HG03159 (cell line): ENCODE data around the gene NOSTRIN.
"Not testable (repeated sequence)": the region's sequence is repeated elsewhere in the genome, so short reads cannot be mapped to it uniquely, and the experiment has no call there.

Experiments
- ATAC-seq: cut with Tn5 transposase; IDR thresholded peaks from one replicate; pipeline ENCODE4 v1.9.1; 2021; ENCODE audit warnings: mild to moderate bottlenecking, moderate library complexity; ENCODE audit not compliant: unreplicated experiment

Gene NOSTRIN

GRCh38 chr2:168870824-168871223, 68.4 kb downstream of the NOSTRIN start:
- not testable (repeated sequence) for ATAC-seq

DNA sequence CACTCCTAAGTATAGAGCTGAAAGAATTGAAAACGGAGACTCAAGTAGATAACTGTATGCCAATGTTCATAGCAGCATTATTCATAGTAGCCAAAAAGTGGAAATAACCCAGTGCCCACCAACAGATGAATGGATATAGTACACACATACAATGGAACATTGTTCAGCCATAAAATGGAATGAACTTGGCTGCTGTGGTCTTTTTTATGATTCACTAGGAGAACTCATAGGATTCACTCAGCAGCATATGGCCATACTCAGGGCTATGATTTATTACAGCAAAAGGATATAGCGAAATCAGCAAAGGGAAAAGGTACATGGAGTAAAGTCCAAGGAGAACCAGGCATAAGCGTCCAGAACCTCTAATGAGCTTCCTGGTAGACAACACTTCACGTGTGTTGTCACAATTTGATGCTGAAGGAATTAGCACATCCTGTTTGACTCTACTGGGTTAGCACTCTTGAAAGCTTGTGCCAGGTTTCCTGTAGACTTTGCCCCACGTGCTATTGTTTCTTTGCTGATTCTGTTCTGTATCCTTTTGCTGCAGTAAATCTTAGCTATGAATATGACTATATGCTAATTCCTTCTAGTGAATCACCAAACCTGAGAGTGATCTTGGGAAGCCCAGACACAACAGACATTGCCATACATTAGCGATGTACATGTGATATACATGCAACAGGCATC, 72.1 kb downstream of the NOSTRIN start:
- no peak for ATAC-seq

GRCh38 chr2:168882163-168882562, 79.7 kb downstream of the NOSTRIN start:
- ATAC-seq = not testable (repeated sequence)

DNA sequence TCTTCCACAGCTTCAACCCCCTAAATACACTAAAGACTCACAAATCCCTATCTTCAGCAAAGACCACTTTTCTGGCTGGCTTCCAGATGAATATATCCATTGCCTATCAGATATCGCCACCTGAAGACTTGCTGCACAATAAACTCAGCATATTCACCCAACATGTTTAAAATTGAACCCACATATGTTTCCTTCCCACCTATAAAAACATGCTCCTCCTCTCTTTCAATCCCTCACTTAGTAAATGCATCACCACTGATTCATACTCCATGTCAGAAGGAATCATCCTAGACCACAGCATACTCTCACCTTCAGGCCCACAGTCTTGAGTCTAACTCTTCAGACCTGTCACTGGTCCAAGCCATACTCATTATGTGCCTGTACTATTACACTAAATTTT, 82.5 kb downstream of the NOSTRIN start:
- no peak for ATAC-seq

- no peak for ATAC-seq
These were observed 87.2 kb downstream of the NOSTRIN start for GRCh38 chr2:168889635-168890005.

- ATAC-seq = peak; percentile 100
These were observed 87.8 kb downstream of the NOSTRIN start, which contains the start of gene SPC25 for GRCh38 chr2:168890006-168890782. Gene SPC25 (minus strand): TSS chr2:168890430. CDS start chr2:168889519, 911 bp downstream.

- no peak for ATAC-seq
These were observed 89.9 kb downstream of the NOSTRIN start for GRCh38 chr2:168892327-168892726.

DNA sequence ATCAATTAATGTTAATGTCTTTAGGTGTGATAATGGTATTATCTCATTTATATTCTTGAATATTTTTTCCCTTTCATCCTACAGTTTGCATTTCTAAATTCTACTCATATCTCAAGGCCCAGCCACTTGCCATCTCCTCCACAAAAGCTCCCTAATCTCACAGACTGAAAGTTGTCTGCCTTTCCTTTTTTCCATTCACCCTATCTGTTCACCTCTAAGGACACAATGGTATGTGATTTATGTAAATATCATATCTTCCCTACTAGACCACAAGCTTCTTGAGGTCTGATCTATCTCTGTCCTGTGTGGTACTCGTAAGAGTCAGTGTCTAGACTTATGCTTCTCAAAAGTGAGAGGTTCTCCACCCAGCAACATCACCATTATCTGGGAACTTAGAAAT, 91.7 kb downstream of the NOSTRIN start:
- no peak for ATAC-seq

DNA sequence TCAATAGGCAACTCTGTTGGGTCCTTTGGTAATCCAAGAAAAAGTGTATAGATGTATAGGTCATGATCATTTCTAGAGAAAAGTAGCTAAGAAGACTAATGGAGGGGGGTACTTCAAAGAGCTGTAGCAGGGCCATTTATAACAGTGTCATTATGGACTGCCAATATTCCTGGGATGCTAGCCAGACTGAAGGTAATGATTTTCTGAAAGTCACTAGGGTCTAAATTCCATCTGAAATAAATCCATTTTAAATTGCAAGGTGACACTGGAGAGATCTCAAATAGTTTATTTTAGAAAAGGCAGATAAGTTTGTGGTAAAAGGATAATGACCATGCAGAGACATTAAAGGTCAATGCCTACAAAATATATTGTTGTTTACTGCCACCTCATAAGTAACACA, 92.3 kb downstream of the NOSTRIN start:
- no peak for ATAC-seq

GRCh38 chr2:168895771-168896170, 93.3 kb downstream of the NOSTRIN start:
- ATAC-seq = no peak

- ATAC-seq = no peak
These were observed 94.3 kb downstream of the NOSTRIN start for GRCh38 chr2:168896783-168897182.

DNA sequence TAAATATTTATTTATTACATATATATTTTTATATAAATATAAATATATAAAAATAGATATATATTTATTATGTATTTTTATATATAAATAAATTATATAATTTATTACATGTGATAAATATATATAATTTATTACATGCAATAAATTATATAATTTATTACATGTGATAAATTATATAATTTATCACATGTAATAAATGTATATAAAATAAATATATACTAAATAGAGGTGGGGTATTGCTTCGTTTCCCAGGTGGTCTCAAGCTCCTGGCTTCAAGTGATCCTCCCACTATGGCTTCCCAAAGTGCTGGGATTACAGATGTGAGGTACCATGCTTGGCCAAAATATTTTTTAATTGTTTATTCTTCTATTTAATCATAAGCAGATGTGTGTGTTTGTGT, 95.0 kb downstream of the NOSTRIN start:
- no peak for ATAC-seq

- no peak for ATAC-seq
These were observed 98.6 kb downstream of the NOSTRIN start, which contains the start of gene G6PC2 for GRCh38 chr2:168901003-168901402. Gene G6PC2 (plus strand): TSS chr2:168901291. CDS start chr2:168901332, 41 bp downstream.

- ATAC-seq = no peak
These were observed 101.5 kb downstream of the NOSTRIN start for GRCh38 chr2:168903888-168904287.

DNA sequence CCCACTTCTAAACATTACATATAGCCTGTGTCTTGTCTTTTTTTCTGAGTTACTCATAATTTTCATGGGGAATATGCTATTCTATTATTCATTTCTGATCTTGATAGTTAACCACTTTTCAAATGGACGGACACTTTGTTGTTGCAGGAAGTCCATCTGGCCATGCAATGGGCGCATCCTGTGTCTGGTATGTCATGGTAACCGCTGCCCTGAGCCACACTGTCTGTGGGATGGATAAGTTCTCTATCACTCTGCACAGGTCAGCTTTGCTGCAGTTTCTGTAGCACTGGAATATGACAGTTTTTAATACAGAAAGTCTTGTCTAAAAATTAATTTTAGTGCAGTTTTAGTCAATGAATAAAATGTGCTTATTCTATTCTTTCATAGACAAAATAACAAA, 101.9 kb downstream of the NOSTRIN start:
- ATAC-seq = no peak

DNA sequence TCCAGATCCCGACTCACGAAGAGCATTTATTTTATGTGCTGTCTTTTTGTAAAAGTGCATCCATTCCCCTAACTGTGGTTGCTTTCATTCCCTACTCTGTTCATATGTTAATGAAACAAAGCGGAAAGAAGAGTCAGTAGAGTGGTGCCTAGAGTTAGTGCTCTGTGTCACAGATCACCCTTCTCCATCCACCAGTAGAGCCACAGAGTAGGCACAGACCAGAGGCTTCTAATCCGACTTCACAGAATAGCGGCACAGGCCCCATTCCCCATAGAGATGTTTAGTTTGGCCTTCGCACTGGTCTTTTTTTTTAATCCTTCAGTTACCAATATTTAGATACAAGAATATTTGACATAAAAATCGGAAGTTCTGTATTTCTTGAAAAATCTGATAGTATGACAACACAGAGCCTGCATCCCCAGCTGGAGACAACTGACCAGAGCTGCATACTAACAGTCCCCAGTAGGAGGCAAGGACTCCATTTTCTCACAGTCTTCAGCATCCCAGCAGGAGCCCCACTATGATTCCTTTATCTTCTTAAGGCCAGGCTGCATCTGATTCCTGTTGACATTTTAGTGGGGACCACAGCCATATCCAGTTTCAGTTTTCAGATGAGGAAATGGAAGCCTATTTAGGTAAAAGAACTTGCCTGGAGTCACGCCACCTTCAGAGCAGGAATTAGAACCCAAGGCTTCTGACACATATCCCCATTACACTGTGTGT, 105.7 kb downstream of the NOSTRIN start:
- no peak for ATAC-seq

- no peak for ATAC-seq
These were observed 107.9 kb downstream of the NOSTRIN start for GRCh38 chr2:168910330-168910729.

- no peak for ATAC-seq
These were observed 110.0 kb downstream of the NOSTRIN start for GRCh38 chr2:168912466-168912865.

GRCh38 chr2:168912901-168913369, 110.5 kb downstream of the NOSTRIN start:
- ATAC-seq = no peak

GRCh38 chr2:168913495-168913894, 111.1 kb downstream of the NOSTRIN start:
- no peak for ATAC-seq
